HG03103 (cell line): Measurements from ENCODE around the gene SARM1.

Experiments used
- ATAC-seq: cut with Tn5 transposase; IDR thresholded peaks from one replicate; pipeline ENCODE4 v1.9.1; 2021; ENCODE audit warnings: low read depth; ENCODE audit not compliant: unreplicated experiment

The SARM1 gene

GRCh38 chr17:28340374-28340773 is 31.1 kb upstream of the SARM1 start:
- ATAC-seq: no peak

GRCh38 chr17:28341516-28341915 is 30.0 kb upstream of the SARM1 start:
- ATAC-seq: no peak

GRCh38 chr17:28342313-28342712 is 29.2 kb upstream of the SARM1 start:
- no peak for ATAC-seq

DNA sequence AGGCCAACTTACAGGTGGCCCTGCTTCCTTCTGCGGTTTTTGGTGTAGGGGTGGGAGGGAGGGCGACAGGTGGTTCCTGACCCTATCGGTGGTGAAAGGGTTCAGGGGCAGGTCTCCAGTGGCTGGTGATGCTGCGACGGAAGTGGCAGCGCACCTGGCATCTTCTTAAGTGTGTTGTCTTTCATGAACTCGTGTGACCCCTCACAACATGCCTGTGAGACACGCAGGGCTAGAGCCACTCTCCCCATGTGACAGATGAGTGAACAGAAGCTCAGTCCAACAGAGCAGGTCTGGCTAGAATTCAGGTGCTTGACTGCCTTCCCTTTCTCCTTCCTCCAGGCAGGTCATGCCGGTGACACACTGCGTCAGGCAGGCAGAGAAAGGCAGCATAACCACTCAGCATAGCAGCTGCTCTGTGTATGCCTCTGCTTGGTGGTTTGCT is 28.0 kb upstream of the SARM1 start:
- no peak for ATAC-seq

DNA sequence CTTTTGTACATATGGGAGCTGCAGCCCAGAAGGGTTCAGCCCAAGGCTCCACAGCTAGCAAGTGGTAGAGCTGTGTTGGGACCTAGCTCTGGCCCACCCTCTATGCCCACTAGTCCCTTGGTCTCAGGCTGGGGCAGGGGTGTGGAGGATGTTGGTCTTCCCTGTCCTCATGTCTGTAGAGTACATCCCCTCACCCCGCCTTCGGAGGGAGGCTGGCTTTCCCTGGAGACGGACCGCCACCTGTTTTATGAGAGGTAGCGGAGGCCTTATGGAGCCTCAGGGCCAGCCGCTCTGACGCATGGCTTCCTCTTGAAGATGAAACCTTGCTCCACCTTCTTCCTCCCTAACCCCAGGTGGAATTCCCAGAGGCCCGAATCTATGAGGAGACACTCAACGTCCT is 27.5 kb upstream of the SARM1 start:
- ATAC-seq: no peak

DNA sequence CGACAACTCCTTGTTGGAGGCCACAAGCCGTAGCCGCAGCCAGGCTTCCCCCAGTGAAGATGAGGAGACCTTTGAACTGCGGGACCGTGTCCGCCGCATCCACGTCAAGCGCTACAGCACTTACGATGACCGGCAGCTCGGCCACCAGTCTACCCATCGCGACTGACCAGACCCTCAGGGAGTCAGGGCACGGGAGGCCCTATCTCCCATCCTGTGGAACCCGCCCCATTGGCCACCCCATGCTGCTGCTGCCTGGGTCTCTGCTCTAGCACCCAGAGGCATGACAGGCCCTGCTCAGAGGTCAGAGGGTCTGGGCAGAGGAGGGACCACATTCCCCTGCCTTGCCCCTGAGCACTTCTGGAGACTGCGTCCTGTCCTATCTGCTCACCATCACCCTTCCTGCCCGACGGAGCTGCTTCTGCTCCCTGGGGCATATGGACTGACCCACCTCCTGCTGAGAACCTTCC is 27.0 kb upstream of the SARM1 start:
- no peak for ATAC-seq

DNA sequence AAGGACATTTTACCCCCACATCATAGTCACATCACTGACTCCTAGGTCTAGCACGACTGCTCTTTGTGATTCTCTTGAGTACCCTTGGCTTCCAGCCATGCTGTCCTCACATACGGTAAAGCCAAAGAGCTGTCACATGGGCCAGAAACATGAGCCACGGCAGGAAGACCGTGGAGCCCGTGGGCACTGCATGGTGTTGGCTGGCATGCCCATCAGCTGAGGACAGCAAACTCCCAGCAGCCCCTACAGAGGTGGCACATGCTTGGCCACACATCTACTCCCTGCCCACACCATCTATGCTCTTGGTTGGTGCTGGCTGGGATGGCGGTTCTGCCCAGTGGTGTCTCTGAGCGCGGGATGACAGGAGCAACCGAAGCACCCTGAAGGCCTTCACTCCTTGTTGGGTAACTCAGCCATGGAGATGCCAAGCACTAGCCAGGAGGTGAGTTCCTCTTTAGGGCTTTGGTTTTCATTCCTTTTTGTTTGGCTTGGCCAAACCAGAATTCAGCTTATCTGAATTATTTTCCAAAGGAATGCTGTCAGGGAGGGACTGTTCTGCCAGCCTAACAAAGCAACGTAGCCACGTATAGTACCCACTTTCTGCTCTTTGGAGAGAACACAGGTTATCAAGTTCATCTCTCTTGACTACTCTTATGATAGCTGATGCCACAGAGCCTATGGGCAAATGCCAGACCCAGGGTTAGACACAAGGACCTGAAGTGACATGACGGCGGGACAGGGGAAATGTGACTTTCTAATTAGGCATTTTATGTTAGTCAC is 25.9 kb upstream of the SARM1 start:
- ATAC-seq: no peak

DNA sequence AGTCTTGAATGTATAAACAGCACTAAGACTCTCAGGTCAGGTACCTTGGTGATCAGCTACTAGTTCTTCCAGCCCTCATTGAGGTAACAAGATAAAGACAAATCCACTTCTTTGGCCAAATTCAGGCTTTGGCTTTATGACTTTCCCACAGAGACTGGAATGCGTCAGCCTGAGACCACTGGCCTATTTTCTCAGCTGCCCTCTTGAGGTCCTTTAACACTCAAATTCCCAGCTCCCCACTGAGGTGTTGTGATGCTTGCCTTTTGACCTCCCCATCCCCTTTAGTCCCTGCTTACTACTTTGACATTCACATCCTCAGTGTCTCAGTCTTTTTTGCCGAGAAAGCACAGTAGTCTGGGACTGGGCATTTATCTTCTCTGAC is 25.3 kb upstream of the SARM1 start:
- no peak for ATAC-seq

- no peak for ATAC-seq
These were observed 24.7 kb upstream of the SARM1 start for GRCh38 chr17:28346746-28347246.

DNA sequence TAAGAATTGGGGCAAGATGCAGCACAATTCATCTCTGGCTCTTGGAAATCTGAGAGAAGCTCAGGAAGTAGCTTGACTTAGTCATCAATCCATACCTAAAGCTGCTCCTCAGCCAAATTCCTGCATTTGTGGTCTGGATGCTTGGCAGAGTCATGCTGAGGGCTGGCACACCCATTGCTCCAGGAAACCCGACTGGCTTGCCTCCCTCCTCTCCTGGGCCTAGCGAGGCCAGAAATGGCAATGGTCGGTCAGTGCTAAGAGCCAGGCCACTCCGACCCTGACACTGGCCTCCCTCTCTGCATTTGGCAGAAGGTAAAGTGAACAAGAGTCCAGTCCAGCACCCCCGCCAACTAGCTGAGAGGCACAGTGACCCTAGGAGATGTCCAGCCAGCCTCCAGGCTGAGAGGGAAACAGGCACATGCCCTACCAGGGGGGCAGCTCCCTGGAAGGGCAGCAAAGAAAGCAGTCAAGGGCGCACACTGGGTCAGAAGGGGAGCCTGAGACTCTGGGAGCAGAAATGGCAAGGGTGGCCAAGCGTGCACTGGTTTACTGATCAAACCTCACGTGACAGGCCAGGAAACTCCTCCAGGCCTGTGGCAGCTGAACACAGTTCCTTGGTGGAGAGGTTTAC is 24.1 kb upstream of the SARM1 start:
- no peak for ATAC-seq

- no peak for ATAC-seq
These were observed 22.5 kb upstream of the SARM1 start for GRCh38 chr17:28348979-28349378.

GRCh38 chr17:28350271-28350670 is 21.2 kb upstream of the SARM1 start:
- no peak for ATAC-seq

DNA sequence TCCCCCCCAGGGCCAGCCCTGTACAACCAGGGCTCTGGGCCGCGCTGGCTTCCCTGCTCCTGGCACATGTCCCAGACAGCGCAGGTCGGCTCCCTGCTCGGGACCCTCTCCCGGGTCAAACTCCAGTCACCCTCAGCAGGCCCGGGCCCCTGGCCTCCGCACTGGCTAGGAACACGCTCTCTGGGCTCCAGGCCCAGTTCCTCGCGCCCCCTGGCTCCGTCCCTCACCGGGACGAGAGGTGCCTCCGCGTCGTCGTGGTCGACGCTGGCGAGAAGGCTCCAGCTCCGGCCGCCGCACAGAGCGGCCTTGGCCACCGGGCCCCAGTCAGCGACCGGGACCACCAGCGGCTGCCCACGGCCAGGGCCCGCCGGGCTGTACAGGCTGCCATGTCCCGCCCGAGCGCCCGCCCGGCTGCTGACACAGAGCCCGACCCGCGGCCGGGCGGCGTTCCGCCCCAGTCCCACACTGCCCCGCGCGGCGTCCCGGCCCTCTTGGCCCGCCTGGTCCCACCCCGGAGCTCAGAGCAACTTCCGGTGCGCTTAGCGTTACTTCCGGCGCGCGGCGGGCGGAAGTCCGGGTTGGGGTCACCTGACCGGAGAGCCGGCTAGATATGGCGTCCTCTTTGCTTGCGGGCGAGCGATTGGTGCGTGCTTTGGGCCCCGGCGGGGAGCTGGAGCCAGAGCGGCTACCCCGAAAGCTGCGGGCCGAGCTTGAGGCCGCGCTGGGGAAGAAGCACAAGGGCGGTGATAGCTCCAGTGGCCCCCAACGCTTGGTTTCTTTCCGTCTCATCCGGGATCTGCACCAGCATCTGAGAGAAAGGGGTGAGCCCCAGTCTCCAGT is 14.2 kb upstream of the SARM1 start, which contains the start of gene POLDIP2:
Gene POLDIP2, minus strand, starts transcription at position 467 of the 840 bp plus-strand sequence. Its CDS starts 79 bp downstream, at position 388.
- peak; percentile 93 for ATAC-seq

DNA sequence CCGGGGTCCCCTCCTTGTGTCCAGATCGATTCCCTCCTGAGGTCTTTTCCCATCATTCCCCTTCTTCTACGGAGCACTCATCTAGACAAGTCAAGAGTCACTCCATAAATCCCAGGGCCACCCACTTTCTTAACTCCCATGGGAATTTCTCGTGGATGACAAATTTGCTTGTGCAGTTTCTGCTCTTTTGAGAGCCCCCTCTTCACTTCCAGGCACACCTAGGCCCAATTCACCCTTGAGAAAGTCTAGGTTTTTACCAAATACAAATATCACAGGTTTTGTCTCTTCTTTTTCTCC is 13.6 kb upstream of the SARM1 start:
- ATAC-seq: no peak

GRCh38 chr17:28363186-28363585 is 8.3 kb upstream of the SARM1 start:
- ATAC-seq: no peak

DNA sequence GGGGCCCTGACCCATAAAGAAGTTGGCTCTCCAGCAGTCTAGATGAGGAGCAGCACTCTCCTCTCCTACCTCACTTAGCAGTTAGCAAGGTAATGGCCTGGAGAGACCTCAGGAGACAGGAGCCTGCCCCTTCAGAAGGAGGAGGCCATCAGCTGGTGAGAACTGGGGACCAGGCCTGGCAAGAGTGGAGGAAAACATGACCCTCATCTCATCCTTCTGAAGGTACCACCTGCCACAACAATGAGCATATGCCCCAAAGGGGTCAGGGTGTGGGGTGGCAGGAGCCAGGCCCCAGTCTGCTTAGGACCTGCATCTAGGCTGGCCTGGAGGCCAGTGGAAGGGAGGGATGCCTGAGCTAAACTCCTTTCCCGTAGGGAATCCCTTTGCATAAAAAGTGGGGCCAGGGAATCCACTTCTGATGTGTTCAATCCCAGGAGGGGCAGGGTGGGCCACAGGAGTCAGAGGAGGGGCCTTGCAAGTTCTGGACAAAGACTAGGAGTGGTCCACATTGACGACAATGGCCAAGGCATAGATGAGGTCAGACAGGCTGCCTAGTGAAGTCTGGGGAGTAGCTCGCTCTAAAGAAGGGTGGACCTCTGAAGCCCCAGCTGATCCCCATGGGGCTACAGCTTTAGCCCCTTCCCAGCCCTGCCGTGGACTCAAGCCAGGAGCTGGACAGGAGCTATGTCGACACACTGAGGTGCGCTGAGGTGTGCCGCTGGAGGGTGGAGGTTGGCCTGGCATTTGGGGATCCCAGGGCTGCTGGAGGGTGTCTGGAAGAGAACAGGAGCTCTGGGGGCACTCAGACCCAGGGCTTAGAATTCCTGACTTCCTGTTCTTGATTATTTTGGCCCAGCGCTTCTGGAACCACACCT is 7.5 kb upstream of the SARM1 start:
- ATAC-seq: no peak

DNA sequence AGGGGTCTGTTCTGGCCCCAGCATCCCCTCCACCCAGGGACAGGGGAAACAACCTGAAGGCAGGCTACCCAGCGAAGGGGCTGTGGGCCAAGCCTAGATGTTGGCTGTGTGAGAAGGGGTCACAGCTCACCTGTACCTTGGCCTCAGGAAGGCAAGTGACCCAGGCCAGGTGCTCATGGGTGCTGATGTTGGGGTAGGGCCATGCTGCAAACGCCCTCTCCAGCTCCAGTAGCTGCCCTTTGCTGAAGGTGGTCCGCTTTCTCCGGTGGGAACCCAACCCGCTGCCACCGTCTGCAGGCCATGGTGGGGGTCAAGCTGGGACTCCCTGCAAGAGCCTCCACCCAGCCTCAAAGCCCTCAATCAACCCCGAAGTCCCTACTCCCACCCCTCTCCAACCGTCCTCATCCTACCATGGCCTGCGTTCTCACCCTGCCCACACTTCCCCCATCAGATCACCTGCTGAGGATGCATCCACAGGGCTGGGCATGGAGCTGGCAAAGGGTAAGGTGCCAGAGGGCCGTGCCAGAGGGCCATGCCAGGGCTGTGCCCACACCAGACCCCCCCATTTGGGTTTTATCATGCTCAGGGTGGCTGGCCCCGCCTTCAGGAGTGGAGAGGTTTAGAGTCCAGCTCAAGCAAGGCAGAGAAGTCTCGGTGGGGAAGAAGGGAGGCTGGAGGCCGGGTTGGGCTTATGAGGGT is 6.7 kb upstream of the SARM1 start, which contains the start of gene SEBOX:
Gene SEBOX, minus strand, starts transcription at position 535 of the 699 bp plus-strand sequence. Its CDS starts 48 bp downstream, at position 487.
- ATAC-seq: no peak

- no peak for ATAC-seq
These were observed 6.0 kb upstream of the SARM1 start for GRCh38 chr17:28365487-28365886.

GRCh38 chr17:28366605-28367004 is 4.9 kb upstream of the SARM1 start:
- no peak for ATAC-seq
